Left ventricle myocardium superior (tissue), 1 donor: Measurements from ENCODE around the gene TOLLIP. TPM values are rescaled to one million over a fixed set of nuclear protein-coding genes. Genes with fewer than 3 reads are reported as not detected.
A peak's percentile ranks its signal among the peaks of the same experiment; 100 is the strongest.

ENCODE experiments used
- ATAC-seq: fragments of 200-7000 bp; cut with Tn5 transposase; one replicate; pipeline ENCODE4 v1.9.1; 2020; ENCODE audit warnings: mild to moderate bottlenecking, moderate library complexity
- DNase-seq: peaks from one replicate; pipeline ENCODE4 v3.0.0-alpha.2; 2020
- intact Hi-C: fragments of 100-400 bp; cut with micrococcal nuclease; formaldehyde crosslinking; loops from one replicate; pipeline ENCODE4 v1.11.0; 2022
- microRNA-seq: library from miRNA; unstranded; fragments of <30 nt; microRNA quantifications from one replicate; pipeline ENCODE4 v1.2.0, GENCODE V29; 2020; ENCODE audit warnings: borderline number of aligned reads
- total RNA-seq: library from RNA; stranded (reverse); fragmentation: NEBNext Ultra II Directional; extraction: Animal tissue kit (Norgen Biotek cat#: 25700); gene quantifications from one replicate; pipeline ENCODE4 v1.2.1, GENCODE V29; 2021
- donor health status: DM: no; HTN: yes; CAD: no; lungs with severe emphysema.

The TOLLIP gene
- total RNA-seq, 1 donor from 2014 or later, result 50.2 TPM

DNA sequence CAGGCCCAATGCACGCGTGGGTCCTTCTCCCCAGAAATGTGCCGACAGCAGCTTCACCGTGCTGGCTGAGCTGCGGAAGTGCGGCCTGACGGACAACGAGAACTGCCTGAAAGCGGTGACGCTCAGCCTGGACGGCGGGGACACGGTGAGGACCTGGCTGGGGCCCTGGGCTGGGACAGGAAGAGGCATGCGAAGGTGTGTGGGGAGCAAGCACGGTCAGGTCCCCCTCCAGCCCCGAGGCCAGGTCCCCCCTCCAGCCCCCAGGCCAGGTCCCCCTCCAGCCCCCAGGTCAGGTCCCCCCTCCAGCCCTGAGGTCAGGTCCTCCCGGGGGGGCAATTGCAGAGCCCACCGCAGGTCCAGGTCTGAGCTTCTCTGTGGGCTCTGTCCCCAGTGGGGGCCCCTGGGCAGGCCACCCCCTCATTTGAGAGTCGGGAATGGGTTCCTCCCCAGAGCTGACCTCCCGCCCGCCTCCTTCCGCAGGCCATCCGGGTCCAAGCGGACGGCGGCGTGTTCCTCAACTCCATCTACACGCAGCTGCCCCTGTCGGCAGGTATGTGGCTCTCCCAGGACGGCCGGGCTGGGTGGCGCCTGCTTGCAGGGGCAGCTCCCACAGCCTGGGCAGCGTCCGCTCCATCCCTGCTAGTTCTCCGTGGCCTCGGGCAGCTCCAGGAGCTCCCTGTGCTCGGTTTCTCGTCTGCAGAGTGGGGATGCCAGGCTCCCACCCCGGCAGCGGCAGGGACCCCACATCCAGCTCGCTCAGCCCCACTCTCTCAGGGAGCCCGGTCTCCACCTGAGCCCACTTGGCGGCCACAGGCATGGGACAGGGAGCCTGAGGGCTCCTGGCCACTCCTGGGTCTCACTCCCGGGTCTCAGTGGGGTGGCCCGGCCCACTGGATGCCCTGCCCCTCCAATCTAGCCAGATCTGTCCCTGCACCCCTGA lies 78.7 kb downstream of the TOLLIP start:
- ATAC-seq, result no peak

DNA sequence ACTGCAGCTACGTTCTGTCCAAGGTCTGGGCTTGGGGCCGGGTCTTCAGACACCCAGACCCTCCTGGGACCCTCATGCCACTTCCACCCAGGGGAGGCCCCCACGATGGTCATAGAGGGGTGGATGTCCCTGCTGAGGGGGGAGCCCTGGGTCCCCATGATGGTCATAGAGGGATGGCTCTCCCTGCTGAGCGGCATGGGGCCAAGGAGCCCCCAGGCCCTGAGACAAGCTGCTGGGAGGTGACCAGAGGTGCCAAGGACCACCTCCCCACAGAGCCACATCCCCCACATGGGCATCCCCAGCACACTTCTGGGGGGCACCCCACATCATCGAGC lies 79.3 kb downstream of the TOLLIP start:
- DNase-seq (peak; percentile 21), ATAC-seq (no peak)
- intact Hi-C loops, result no loop called here

More for the DNA sequence above, 78.7 kb downstream of the TOLLIP start:
- intact Hi-C loops, result no loop called here
- DNase-seq, result peak; percentile 20

DNA sequence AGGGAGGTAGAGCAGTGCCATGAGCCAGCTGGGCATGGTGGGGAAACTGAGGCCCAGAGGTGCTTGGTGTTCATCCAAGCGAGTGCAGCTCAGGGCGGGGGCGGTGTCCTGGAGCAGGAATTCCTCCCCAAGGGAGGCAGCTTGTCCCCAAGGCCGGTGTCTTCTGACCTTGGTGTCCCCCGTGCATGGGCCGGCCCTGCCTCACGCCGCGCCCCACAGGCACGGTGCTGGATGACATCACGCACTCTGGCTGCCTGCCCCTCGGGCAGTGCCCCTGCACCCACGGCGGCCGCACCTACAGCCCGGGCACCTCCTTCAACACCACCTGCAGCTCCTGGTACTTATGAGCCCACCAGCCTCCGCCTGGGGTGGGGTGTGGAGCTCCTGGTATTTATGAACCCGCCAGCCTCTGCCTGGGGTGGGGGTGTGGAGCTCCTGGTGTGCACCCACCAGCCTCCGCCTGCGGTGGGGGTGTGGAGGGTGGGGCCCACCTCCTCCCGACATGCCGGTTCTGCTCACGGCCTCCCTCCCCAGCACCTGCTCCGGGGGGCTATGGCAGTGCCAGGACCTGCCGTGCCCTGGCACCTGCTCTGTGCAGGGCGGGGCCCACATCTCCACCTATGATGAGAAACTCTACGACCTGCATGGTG lies 79.8 kb downstream of the TOLLIP start:
- no peak for ATAC-seq
- intact Hi-C loops, result no loop called here
- peak; percentile 19 for DNase-seq

DNA sequence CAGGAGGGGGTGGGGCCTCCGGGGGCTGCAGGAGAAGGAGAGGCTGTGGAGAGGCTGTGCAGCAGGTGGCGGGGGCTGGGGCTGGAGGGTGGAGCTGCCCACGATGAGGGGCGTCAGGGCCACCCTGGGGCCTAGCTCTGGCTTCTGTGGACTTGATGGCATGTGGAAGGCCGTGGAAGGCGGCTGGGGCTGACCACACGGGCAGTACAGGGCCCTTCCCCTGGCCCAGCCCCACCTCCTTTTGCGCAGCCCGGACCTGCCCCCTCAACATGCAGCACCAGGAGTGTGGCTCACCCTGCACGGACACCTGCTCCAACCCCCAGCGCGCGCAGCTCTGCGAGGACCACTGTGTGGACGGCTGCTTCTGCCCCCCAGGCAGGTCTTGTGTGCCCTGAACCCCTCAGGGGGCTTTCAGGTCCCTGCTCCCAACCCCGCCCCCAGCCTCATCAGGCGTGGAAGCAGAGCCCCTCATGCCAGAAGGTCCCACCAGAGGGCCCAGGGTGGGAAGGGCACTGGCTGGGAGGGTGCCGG lies 80.4 kb downstream of the TOLLIP start:
- intact Hi-C loops, result no loop called here
- peak; percentile 17 for DNase-seq
- ATAC-seq, result no peak

DNA sequence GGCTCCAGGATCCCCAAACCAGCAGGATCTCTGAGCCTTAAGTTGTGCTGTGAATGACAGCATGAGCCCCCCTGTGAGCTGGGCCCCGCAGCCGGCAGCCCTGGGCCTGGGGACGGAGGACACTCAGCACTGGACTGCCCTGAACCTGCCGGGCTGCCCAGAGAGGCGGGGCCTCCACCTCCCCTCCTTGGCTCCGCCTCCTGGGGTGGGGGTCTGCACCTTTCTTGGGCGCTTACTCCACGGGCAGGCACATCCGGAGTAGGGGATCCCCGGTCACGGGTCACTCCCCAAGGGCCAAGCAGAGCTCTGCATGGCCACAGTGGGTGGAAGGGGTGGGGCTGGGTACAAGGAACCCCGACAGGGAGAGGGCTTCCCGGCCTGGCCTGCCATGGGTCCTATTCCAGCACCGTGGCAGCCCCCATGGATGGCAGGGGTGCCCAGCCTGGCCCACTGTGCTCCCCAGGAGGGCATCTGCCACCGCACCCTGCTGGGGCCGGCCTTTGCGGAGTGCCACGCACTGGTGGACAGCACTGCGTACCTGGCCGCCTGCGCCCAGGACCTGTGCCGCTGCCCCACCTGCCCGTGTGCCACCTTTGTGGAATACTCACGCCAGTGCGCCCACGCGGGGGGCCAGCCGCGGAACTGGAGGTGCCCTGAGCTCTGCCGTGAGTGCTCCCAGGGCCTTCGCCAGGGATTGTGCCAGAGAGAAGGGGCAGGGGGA lies 81.2 kb downstream of the TOLLIP start:
- DNase-seq (peak; percentile 22), ATAC-seq (no peak)
- intact Hi-C loops, result no loop called here

DNA sequence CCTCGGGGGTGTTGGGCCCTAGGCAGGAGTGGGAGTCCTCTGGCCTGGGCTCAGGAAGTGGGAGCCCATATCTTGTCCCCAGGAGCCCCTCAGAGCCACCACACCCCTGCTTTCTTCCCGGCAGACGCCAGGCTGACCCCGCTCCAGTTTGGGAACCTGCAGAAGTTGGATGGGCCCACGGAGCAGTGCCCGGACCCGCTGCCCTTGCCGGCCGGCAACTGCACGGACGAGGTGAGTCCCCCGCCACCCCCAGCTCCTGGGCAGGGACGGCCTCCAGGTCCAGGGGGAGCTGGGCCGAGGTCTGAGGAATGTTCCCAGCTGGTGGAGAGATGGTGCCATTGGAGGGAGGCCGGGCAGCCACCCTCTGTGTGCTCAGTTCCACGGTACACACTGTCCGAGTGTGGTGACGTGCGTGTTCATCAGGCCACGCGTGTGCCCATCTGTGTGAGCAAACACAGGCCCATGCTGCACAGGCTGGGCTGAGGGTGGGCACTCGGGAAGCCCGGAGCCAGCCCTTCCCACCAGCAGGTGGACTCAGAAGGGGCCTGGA lies 81.8 kb downstream of the TOLLIP start:
- DNase-seq, result peak; percentile 21
- ATAC-seq, result no peak
- intact Hi-C loops, result no loop called here

DNA sequence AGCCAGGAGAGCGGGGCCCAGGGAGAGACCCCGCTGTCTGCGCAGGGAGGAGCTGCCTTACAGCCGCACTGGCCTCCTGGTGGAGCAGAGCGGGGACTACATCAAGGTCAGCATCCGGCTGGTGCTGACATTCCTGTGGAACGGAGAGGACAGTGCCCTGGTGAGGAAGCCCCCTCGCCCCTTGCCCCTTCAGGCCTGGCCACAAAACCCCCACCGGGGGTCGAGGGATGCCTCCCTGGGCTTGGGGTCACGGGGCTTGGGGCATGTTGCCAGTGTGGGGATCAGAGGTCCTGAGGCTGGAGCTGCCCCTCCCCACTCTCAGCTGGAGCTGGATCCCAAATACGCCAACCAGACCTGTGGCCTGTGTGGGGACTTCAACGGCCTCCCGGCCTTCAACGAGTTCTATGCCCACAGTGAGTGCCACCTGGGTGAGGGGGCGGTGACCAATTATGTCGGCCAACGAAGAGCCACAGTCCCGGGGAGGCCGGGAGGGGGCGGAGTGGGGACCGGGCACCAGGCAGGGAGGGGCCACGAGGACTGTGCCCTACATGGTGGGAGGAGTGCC lies 82.4 kb downstream of the TOLLIP start:
- ATAC-seq (no peak), DNase-seq (peak; percentile 27)
- intact Hi-C loops, result no loop called here

DNA sequence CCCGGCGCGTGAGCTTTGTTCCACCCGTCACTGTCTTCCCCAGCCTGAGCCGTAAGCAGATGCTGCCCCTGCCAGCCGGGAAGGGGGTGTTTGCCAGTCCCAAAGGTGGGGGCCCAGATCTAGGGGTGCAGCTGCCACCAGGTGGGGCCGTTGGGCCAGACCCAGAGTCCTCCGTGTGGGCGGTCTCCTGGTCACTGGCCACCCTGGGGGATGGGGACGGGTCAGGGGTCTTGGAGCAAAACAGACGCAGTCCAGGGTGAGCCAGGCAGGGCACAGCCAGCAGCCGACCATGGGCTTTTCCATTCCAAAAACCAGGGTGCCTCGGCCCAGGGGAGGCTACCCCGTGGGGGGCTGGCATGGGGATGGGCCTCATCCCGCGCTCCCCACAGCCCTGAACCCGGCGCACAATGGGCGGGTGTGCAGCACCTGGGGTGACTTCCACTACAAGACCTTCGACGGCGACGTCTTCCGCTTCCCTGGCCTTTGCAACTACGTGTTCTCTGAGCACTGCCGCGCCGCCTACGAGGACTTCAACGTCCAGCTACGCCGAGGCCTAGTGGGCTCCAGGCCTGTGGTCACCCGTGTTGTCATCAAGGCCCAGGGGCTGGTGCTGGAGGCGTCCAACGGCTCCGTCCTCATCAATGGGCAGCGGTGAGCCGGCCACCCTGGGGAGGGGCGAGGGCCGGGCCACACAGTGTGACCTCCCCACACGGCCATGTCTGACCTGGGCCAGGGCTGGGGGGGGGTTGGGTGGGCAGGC lies 83.0 kb downstream of the TOLLIP start:
- ATAC-seq (no peak), DNase-seq (peak; percentile 27)
- intact Hi-C loops, result no loop called here

DNA sequence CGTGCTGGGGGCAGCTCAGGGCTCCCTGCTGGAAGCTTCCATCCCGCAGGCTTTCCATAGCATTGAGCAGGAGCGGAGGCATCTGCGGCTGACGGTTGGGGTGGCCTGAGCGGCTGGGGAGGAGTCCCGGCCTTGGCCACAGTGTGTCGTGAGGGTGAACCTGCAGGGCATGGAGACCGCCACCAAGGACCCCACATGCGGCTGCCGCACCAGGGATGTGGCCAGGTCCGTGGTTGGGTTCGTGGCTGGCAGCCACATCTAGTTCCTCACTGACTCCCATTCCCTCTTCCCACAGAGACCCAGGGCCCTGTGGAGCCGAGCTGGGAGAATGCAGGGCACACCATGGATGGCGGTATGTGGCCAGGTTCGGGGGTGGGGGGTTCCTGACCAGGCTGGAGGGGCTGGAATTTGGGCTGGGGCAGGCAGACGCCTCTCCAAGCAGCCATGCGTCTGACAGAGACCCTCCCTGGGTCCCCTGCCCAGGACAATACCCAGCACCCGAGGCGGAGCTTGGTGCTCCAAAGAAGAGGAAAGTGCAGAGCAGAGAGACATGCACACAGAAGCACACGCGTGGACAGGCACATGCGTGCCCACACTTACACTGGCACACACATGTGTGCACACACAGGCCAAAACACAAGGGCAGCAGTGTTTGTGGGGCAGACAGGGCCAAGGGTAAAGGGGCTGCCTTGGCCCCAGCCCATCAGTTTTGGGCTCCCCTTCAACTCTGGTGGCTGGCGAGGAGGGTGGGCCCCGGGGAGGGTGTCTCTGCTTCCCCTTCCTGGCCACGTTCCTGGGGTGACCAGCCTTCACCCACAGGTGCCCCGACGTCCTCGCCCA lies 83.8 kb downstream of the TOLLIP start:
- DNase-seq (peak; percentile 16), ATAC-seq (no peak)
- intact Hi-C loops, result no loop called here

DNA sequence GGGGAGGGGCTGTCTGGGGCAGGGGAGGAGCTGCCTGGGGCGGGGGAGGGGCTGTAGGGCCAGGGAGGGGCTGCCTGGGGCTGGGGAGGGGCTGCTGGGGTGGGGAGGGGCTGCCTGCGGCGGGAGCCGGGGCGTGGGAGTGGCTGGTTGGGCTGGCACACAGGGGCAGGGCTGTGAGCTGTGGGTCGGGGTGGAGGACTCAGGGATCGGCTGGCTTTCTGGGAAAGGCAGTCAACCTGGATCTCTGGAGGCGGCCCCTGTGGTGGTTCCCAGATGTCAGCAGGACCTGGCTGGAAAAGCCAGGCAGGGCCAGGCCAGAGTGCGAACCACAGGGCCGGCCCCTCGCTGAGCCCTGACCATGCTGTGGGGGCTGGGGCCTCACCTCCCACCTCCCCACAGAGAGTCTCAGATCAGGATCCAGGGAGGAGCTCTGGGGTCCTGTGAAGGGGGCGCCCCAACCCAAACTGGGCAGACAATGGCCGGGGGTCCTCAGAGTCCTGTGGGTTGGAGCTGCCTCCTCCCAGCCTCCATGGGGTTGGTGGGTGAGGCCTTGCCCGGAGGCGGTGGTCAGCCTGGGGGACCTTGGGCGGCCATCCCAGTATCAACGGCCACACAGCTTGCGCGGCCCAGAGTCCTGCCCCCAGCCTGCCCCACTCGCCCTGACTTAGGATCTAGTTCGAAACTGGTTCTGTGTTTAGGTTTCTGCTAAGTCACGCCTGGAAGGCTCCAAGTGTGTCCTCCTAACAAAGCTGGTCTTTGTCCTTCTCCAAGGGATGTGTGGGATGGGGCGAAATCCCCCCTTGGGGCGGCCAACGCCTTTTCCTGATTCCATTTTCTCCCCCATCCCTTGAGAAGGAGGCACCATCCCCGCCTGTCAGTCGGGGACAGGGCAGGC lies 84.7 kb downstream of the TOLLIP start:
- peak; percentile 26 for DNase-seq
- intact Hi-C loops, result no loop called here
- ATAC-seq, result no peak

Small RNA genes within 50 kb of the gene (microRNA-seq; reads per million reads assigned to microRNA genes)
- not detected for gene MIR6744

Other genes with a start within 250 kb of the TOLLIP start
- not detected for gene MUC2, start 234.8 kb downstream of the TOLLIP start, total RNA-seq
- not detected for gene MUC5AC, start 151.7 kb downstream of the TOLLIP start, total RNA-seq
- not detected for gene MUC5B, start 86.6 kb downstream of the TOLLIP start, total RNA-seq
- 0.74 TPM for gene BRSK2, start 80.3 kb upstream of the TOLLIP start, total RNA-seq
- 52.8 TPM for gene MOB2, start 177.1 kb upstream of the TOLLIP start, total RNA-seq